Neuronal stem cell (in vitro differentiated cells): Measurements from ENCODE around the gene NEDD4.
"Not testable (repeated sequence)": the region's sequence is repeated elsewhere in the genome, so short reads cannot be mapped to it uniquely, and the experiment has no call there.

Experiments
- DNase-seq: peaks from one replicate; pipeline ENCODE4 v3.0.0-alpha.2; 2013; ENCODE audit warnings: low spot score
- H2AFZ ChIP-seq: one replicate; pipeline ENCODE4 v1.6.1; 2013; ENCODE audit warnings: mild to moderate bottlenecking, low read length, inconsistent platforms
- H2AK5ac ChIP-seq: 2 replicates; pipeline ENCODE4 v1.6.1; 2013; ENCODE audit warnings: low read depth, mild to moderate bottlenecking, inconsistent platforms, low read length, moderate library complexity, mixed read lengths
- H2BK120ac ChIP-seq: 2 replicates; pipeline ENCODE4 v1.6.1; 2013; ENCODE audit warnings: low read depth, mild to moderate bottlenecking, inconsistent platforms, low read length, moderate library complexity, mixed read lengths
- H2BK12ac ChIP-seq: one replicate; pipeline ENCODE4 v1.6.1; 2013; ENCODE audit warnings: low read length, inconsistent platforms
- H2BK15ac ChIP-seq: 2 replicates; pipeline ENCODE4 v1.6.1; 2013; ENCODE audit warnings: mild to moderate bottlenecking, low read length, inconsistent platforms, mixed read lengths
- H2BK5ac ChIP-seq: one replicate; pipeline ENCODE4 v1.6.1; 2013; ENCODE audit warnings: inconsistent platforms, mild to moderate bottlenecking, low read length, moderate library complexity
- H3K14ac ChIP-seq: one replicate; pipeline ENCODE4 v1.6.1; 2013; ENCODE audit warnings: low read length, inconsistent platforms
- H3K18ac ChIP-seq: 2 replicates; pipeline ENCODE4 v1.6.1; 2013; ENCODE audit warnings: low read length, inconsistent platforms
- H3K23ac ChIP-seq: 2 replicates; pipeline ENCODE4 v1.6.1; 2013; ENCODE audit warnings: low read depth, mild to moderate bottlenecking, mixed read lengths, low read length, inconsistent platforms; ENCODE audit not compliant: poor library complexity
- H3K27ac ChIP-seq: replicated peaks from 3 replicates; pipeline ENCODE4 v1.5.1; 2013; ENCODE audit warnings: low read length, inconsistent platforms
- H3K27me3 ChIP-seq, 3 experiments: 2 replicates each; pipeline ENCODE4 v1.6.1; 2013; ENCODE audit warnings: low read length in 3 of 3, mild to moderate bottlenecking in 2 of 3, inconsistent platforms in 1 of 3, low read depth in 1 of 3, mixed read lengths in 1 of 3, moderate library complexity in 1 of 3; ENCODE audit not compliant: control insufficient read depth in 3 of 3, insufficient read depth in 3 of 3
- H3K36me3 ChIP-seq, 2 donors: replicated peaks in 1 of 2; 2 replicates each; pipeline ENCODE4 v1.6.1; 2013; ENCODE audit warnings: low read length in 2 of 2; ENCODE audit not compliant: control insufficient read depth in 2 of 2, insufficient read depth in 2 of 2
- H3K4ac ChIP-seq: 2 replicates; pipeline ENCODE4 v1.6.1; 2013; ENCODE audit warnings: inconsistent platforms, mild to moderate bottlenecking, low read length, moderate library complexity
- H3K4me1 ChIP-seq, 2 donors: 1 replicate in 1 of 2; 2 replicates in 1 of 2; pipeline ENCODE4 v1.6.1; 2013; ENCODE audit warnings: low read length in 2 of 2, low read depth in 1 of 2; ENCODE audit not compliant: control insufficient read depth in 2 of 2, insufficient read depth in 1 of 2
- H3K4me2 ChIP-seq: one replicate; pipeline ENCODE4 v1.6.1; 2013; ENCODE audit warnings: mild to moderate bottlenecking, low read length, inconsistent platforms; ENCODE audit not compliant: insufficient read depth, poor library complexity, severe bottlenecking
- H3K4me3 ChIP-seq, 2 donors: 2 replicates each; pipeline ENCODE4 v1.5.1; 2013; ENCODE audit warnings: low read length in 2 of 2, mild to moderate bottlenecking in 2 of 2, inconsistent platforms in 1 of 2, moderate library complexity in 1 of 2
- H3K79me1 ChIP-seq: one replicate; pipeline ENCODE4 v1.6.1; 2013; ENCODE audit warnings: low read depth, mild to moderate bottlenecking, inconsistent platforms, low read length, moderate library complexity
- H3K9ac ChIP-seq: one replicate; pipeline ENCODE4 v1.6.1; 2013; ENCODE audit warnings: mild to moderate bottlenecking, low read depth, low read length, inconsistent platforms; ENCODE audit not compliant: poor library complexity
- H3K9me3 ChIP-seq, 2 donors: replicated peaks in 1 of 2; 2 replicates each; pipeline versions ENCODE3 to v1.6.1; 2013; ENCODE audit warnings: low read length in 2 of 2, mild to moderate bottlenecking in 2 of 2, inconsistent platforms in 1 of 2, low read depth in 1 of 2, mixed read lengths in 1 of 2, moderate library complexity in 1 of 2; ENCODE audit not compliant: control insufficient read depth in 2 of 2, insufficient read depth in 1 of 2
- H4K8ac ChIP-seq: one replicate; pipeline ENCODE4 v1.6.1; 2013; ENCODE audit warnings: low read depth, mild to moderate bottlenecking, inconsistent platforms, low read length, moderate library complexity
- H4K91ac ChIP-seq: one replicate; pipeline ENCODE4 v1.6.1; 2013; ENCODE audit warnings: low read length, low read depth, mild to moderate bottlenecking, inconsistent platforms; ENCODE audit not compliant: poor library complexity
- WGBS, 2 donors: extraction: QIAGEN DNeasy Blood & Tissue Kit; methylation state at CpG; one replicate each; pipeline ENCODE4 v1.1.7; 2013; ENCODE audit warnings: missing lambda C conversion rate in 2 of 2, mixed read lengths in 1 of 2; ENCODE audit not compliant: insufficient read length in 2 of 2, insufficient replicate concordance in 1 of 2; ENCODE audit errors: extremely low coverage in 2 of 2; 5-methylcytosine and 5-hydroxymethylcytosine counted together

Gene NEDD4

GRCh38 chr15:55823699-55824340, 169.6 kb downstream of the NEDD4 start:
- Histone ChIP-seq H3K4me2 (no peak overlapping the region), H2AK5ac (no peak overlapping the region), H3K36me3 (no peaks in the 10 kb centered on the region), H3K18ac (no peak overlapping the region), H3K23ac (no peak overlapping the region), H3K9ac (no peak overlapping the region), H2BK120ac (no peak overlapping the region), H2AFZ (no peak overlapping the region), H2BK12ac (no peak overlapping the region), H4K91ac (no peak overlapping the region), H3K27ac (no peak overlapping the region), H3K4ac (no peak overlapping the region), H2BK5ac (no peak overlapping the region), H4K8ac (no peak overlapping the region), H2BK15ac (no peak overlapping the region), H3K14ac (no peak overlapping the region), H3K27me3 (no peaks in the 10 kb centered on the region), H3K9me3 (no peaks in the 10 kb centered on the region), H3K79me1 (no peaks in the 10 kb centered on the region), H3K4me1 (peaks cover 8 to 13% of the 10 kb centered on the region in 2 donors), H3K4me3 (no peak overlapping the region)
- DNase-seq: no peak
- no CpG with 5 or more reads among the region's 3 CpGs for WGBS, 2 donors

- Histone ChIP-seq H3K79me1 (no peaks in the 10 kb centered on the region), H3K4me1 (peaks cover 8 to 14% of the 10 kb centered on the region in 2 donors), H2BK15ac (no peak overlapping the region), H4K8ac (no peak overlapping the region), H2AFZ (no peak overlapping the region), H3K4me2 (no peak overlapping the region), H3K18ac (no peak overlapping the region), H2AK5ac (no peak overlapping the region), H3K9ac (no peak overlapping the region), H4K91ac (no peak overlapping the region), H3K23ac (no peak overlapping the region), H3K9me3 (no peaks in the 10 kb centered on the region), H3K4ac (no peak overlapping the region), H3K36me3 (no peaks in the 10 kb centered on the region), H3K14ac (no peak overlapping the region), H3K4me3 (no peak overlapping the region), H2BK120ac (no peak overlapping the region), H3K27me3 (no peaks in the 10 kb centered on the region), H2BK5ac (no peak overlapping the region), H2BK12ac (no peak overlapping the region), H3K27ac (no peak overlapping the region)
- WGBS, 2 donors: no CpG with 5 or more reads among the region's 3 CpGs
- DNase-seq: no peak
These were observed 170.2 kb downstream of the NEDD4 start for GRCh38 chr15:55823191-55823670.

GRCh38 chr15:55821740-55822139, 171.7 kb downstream of the NEDD4 start:
- DNase-seq, H3K27me3 ChIP-seq: not testable (repeated sequence)
- WGBS, 2 donors: no CpG with 5 or more reads among the region's 2 CpGs

GRCh38 chr15:55820043-55820442, 173.4 kb downstream of the NEDD4 start:
- H3K27me3 ChIP-seq: no peaks in the 10 kb centered on the region
- H3K23ac ChIP-seq: no peak overlapping the region
- no peak overlapping the region for H2BK15ac ChIP-seq
- H4K91ac ChIP-seq: no peak overlapping the region
- H3K4me3 ChIP-seq: peak overlapping the region in 1 of 2 donors; percentile 16
- no peak overlapping the region for H4K8ac ChIP-seq
- H3K18ac ChIP-seq: no peak overlapping the region
- no peaks in the 10 kb centered on the region for H3K79me1 ChIP-seq
- H2AFZ ChIP-seq: peak overlapping the region; percentile 84
- H3K9me3 ChIP-seq: no peaks in the 10 kb centered on the region
- no peak overlapping the region for H3K4ac ChIP-seq
- no peak overlapping the region for H3K4me2 ChIP-seq
- DNase-seq: no peak
- no peaks in the 10 kb centered on the region for H3K36me3 ChIP-seq
- H2BK120ac ChIP-seq: no peak overlapping the region
- no peak overlapping the region for H3K14ac ChIP-seq
- no peak overlapping the region for H2BK5ac ChIP-seq
- WGBS, 2 donors: no CpG with 5 or more reads among the region's 5 CpGs
- no peak overlapping the region for H3K9ac ChIP-seq
- no peak overlapping the region for H2BK12ac ChIP-seq
- H3K27ac ChIP-seq: no peak overlapping the region
- H3K4me1 ChIP-seq: peaks cover 8 to 14% of the 10 kb centered on the region in 2 donors
- H2AK5ac ChIP-seq: no peak overlapping the region

More at GRCh38 chr15:55821740-55822139, 171.7 kb downstream of the NEDD4 start:
- H3K23ac ChIP-seq, H4K8ac ChIP-seq, H3K36me3 ChIP-seq, H3K9ac ChIP-seq, H3K14ac ChIP-seq, H3K18ac ChIP-seq, H4K91ac ChIP-seq, H2BK5ac ChIP-seq, H3K27ac ChIP-seq, H3K4me3 ChIP-seq, H3K9me3 ChIP-seq, H2BK15ac ChIP-seq, H2AFZ ChIP-seq, H2AK5ac ChIP-seq, H3K4me2 ChIP-seq, H3K79me1 ChIP-seq, H2BK12ac ChIP-seq, H3K4ac ChIP-seq, H2BK120ac ChIP-seq: not testable (repeated sequence)
- H3K4me1 ChIP-seq: peaks cover 8 to 14% of the 10 kb centered on the region in 2 donors
